Fibroblast of mammary gland (primary cell): ENCODE results near the gene TBC1D22A.

Experiments
- DNase-seq: peaks from one replicate; pipeline ENCODE4 v3.0.0-alpha.2; 2010; ENCODE audit warnings: low read depth
- H3K4me3 ChIP-seq: 2 replicates; pipeline ENCODE4 v1.5.1; 2011; ENCODE audit warnings: low read depth, mild to moderate bottlenecking, low read length, moderate library complexity; ENCODE audit not compliant: control insufficient read depth
- TF ChIP-seq, protein P1 (sequence below): conservative IDR thresholded peaks from 2 replicates; pipeline ENCODE4 v1.5.1; 2011; ENCODE audit warnings: low read depth, low read length, inconsistent platforms; ENCODE audit not compliant: control insufficient read depth, insufficient read depth

TBC1D22A gene

DNA sequence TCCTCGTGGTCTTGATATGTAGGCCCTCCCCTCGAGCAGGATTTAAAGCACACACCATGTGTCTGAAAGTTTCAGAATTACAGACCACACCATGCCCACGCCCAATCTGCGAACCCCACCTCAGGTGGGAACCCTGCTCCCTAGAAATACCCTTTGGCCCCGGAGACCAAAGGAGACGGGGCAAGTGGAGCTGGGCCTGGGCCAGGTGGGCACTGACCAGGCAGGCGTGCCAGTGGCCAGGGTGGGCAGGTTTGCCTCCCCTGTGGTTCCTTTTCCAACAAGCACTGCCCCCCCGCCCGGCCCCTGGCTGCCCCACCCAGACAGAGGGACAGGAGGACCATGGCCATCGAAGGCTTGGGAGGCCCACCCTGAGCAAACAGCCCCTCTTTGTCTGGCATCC is 400.4 kb downstream of the TBC1D22A start:
- TF ChIP-seq, protein P1, sequence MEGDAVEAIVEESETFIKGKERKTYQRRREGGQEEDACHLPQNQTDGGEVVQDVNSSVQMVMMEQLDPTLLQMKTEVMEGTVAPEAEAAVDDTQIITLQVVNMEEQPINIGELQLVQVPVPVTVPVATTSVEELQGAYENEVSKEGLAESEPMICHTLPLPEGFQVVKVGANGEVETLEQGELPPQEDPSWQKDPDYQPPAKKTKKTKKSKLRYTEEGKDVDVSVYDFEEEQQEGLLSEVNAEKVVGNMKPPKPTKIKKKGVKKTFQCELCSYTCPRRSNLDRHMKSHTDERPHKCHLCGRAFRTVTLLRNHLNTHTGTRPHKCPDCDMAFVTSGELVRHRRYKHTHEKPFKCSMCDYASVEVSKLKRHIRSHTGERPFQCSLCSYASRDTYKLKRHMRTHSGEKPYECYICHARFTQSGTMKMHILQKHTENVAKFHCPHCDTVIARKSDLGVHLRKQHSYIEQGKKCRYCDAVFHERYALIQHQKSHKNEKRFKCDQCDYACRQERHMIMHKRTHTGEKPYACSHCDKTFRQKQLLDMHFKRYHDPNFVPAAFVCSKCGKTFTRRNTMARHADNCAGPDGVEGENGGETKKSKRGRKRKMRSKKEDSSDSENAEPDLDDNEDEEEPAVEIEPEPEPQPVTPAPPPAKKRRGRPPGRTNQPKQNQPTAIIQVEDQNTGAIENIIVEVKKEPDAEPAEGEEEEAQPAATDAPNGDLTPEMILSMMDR = no peak
- no peak overlapping the region for H3K4me3 ChIP-seq
- no peak for DNase-seq

DNA sequence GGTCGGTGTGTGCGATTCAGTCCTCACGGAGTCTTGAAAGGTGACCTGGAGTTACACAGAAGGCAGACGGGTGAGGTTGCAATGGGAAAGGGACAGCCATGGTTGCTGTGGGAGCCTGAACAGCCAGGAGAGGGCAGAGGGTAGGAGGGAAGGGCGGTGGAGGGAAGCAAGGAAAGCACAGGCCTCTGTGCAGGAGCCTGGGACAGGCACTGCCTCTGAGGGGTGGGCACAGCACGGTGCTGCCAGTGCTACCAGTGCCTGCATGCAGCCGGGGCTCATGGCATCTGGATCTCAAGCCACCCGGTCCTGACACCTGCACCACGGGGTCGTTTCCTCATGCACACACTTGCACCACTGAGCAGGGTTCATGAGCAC is 401.0 kb downstream of the TBC1D22A start:
- TF ChIP-seq, protein P1 = no peak
- DNase-seq = no peak
- no peak overlapping the region for H3K4me3 ChIP-seq

DNA sequence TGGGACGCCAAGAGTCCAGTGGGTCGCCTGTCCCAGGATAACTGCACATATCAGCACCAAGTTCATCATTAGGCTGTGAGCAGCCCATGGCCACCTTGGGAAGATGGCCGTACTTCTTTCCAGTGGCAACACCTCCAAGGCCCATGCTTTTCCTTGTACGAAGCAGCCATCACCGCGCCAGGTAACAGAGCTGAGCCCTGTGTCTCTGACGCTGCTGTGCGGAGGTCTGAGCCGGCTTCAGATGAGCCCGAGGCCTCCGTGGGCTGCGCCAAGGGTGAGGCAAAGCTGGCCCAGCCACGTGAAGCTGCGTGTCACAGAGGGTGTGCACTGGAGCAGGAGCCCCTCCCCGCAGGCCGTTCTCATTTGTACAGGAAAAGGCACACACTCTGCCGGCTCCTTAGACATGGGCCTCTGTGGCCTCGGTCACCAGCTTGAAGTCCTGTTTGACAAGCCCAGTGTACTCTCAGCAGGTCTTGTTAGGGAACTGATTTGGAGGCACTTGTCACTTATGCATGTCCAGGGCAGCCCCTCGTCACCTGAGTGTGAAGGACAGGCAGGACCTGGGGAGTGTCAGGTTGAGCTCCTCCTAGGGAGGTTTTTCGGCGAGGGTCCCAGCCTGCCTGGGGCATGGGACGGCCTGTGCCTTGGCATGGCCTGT is 401.5 kb downstream of the TBC1D22A start:
- no peak overlapping the region for H3K4me3 ChIP-seq
- DNase-seq = no peak
- TF ChIP-seq, protein P1 = no peak

DNA sequence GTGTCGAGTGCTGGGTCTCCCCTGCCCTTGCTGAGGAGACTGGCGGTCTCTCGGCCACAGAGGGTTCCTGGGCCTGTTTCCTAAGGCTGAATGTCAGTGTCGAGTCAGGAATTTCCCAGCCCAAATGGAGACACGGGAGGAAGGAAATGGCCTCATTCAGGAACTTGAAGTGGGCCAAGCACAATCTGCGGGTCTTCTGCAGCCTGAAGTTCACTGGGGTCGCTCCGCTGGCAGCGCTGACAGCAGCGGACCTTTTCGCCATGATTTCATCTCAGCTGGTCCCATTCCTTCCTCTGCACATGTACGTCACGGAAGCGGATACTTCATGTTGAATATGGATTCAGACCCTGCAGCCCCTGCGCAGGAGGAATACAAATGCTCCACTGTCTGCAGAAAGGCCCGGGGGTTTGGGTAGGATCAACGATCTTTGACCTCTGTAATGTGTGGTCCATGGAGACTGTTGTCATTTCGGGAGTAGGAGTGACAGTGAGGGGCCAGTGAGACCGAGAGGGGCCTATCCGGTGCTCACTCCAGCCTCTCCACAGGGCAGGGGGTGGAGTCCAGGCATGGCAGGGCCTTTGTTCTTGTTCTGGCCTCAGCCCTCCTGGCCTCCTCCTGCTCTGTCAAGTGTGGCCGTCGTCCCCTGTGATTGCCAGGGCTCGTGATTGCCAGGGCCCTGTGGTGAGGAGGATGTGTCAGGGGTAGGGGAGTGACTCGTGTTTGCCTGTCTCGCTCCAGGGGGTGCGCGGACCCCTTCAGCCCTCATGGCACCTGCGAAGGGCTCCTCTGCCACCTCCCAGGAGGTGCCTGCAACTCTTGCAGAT is 402.3 kb downstream of the TBC1D22A start:
- TF ChIP-seq, protein P1 = no peak

DNA sequence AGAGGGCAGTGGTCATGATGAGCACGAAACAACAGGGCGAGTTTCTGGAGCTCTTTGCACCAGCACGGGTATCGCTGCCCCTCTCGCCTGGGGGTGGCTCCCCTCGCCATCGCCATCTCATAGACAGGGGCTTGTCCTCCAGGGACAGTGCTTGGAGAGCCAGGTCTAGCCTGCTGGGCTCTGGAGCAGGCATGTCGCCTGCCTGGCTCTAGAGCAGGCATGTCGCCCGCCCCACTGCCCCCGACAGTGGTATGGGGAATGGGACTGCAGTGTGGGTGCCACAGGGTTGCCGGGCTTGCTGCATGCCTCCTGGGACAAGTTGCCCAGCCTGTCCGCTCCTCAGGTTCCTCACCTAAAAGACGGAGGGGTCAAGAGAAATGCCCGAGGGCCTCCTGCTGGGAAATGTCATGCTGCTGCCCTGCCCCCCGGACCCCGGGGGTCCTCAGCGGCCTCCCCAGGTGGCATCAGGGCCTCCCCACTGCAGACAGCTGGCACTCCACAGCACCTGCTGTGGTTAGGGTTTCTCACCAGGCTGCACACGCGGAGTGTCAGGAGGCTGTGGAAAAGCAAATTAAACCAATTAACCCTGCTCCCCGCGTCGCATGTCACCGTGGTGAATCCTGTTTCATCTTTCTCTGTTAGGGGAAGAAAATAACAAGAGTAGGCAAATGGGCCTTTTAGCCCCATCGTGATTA is 403.0 kb downstream of the TBC1D22A start:
- H3K4me3 ChIP-seq = no peak overlapping the region
- TF ChIP-seq, protein P1 = no peak
- DNase-seq = no peak

More for the DNA sequence above, 402.3 kb downstream of the TBC1D22A start:
- DNase-seq = no peak
- no peak overlapping the region for H3K4me3 ChIP-seq

DNA sequence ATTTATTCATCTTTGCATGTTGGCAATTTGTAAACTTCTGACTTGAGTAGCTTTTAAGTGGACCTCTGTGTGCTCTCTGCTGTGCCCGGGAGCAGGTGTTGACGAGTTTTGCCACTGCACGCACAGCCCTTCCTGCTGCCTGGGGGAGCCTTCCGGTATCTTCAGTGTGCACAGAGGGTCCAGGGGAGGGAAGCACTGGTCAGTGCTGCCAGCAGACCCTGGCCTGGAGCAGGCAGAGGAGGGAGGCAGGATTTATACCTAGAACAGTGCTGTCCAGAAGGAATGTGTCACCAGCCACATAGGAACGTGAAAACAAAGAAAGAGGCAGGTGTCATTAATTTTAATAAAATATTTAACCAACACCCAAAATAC is 403.6 kb downstream of the TBC1D22A start:
- DNase-seq = no peak
- TF ChIP-seq, protein P1 = no peak
- H3K4me3 ChIP-seq = no peak overlapping the region
